GM12878 (cell line): Measurements from ENCODE around the gene COX17. TPM values are rescaled to one million over a fixed set of nuclear protein-coding genes. Genes with fewer than 3 reads are reported as not detected.

Experiments used
- BHLHE40 ChIP-seq, 2 experiments: fragments of 450-650 bp in 1 of 2; IDR thresholded peaks; 2 replicates each; pipeline ENCODE4 v1.6.1; 2011 to 2017; ENCODE audit warnings: low read depth in 2 of 2, borderline replicate concordance in 1 of 2, improper control_type of control experiment in 1 of 2, low read length in 1 of 2, mild to moderate bottlenecking in 1 of 2
- GABPA ChIP-seq: IDR thresholded peaks from 2 replicates; pipeline ENCODE4 v1.6.1; 2014; ENCODE audit warnings: antibody characterized with exemption, low read depth, mild to moderate bottlenecking, inconsistent platforms
- KLF5 ChIP-seq: fragments of 450-650 bp; IDR thresholded peaks from 2 replicates; pipeline ENCODE4 v1.6.1; 2014; ENCODE audit warnings: mild to moderate bottlenecking; ENCODE audit not compliant: partially characterized antibody
- NRF1 ChIP-seq: conservative IDR thresholded peaks from 2 replicates; pipeline ENCODE4 v1.6.1; 2011; ENCODE audit warnings: mild to moderate bottlenecking, low read depth, low read length, improper control_type of control experiment
- ZBED1 ChIP-seq: IDR thresholded peaks from 2 replicates; pipeline ENCODE4 v1.6.1; 2016; ENCODE audit warnings: borderline replicate concordance
- polyA plus RNA-seq, 11 experiments: library from polyadenylated mRNA; depleted of rRNA in 4 of 11; unstranded in 6 of 11; stranded (reverse) in 5 of 11; fragments of >200 nt; fragmentation: Nextera tagmentation in 4 of 11; fragmentation: Illumina TruSeq in 1 of 11; extraction: Ambion mirVana in 4 of 11; extraction: Trizol in 1 of 11; gene quantifications; 1 replicate in 1 of 11; 2 replicates in 10 of 11; pipeline versions ENCODE4 v1.2.1 to v1.2.3, GENCODE V29; 2011 to 2016; ENCODE audit warnings: inconsistent platforms in 2 of 11, missing spikeins in 2 of 11, low read depth in 1 of 11
- total RNA-seq, 4 experiments: library from RNA; depleted of rRNA in 3 of 4; stranded (reverse); fragments of >200 nt in 3 of 4; fragmentation: Illumina TruSeq in 1 of 4; extraction: Trizol in 1 of 4; gene quantifications; 2 replicates each; pipeline versions ENCODE4 v1.2.1 to v1.2.3, GENCODE V29; 2013 to 2021
- TF ChIP-seq, protein P1 (sequence below): fragments of 450-650 bp; formaldehyde crosslinking; IDR thresholded peaks from 2 replicates; pipeline ENCODE4 v1.5.0; 2022; ENCODE audit warnings: mild to moderate bottlenecking, missing genetic modification characterization
- TF ChIP-seq, protein P2 (sequence below): fragments of 450-650 bp; IDR thresholded peaks from 2 replicates; pipeline ENCODE4 v1.6.1; 2017; ENCODE audit warnings: mild to moderate bottlenecking, low read depth, inconsistent platforms; ENCODE audit not compliant: poor library complexity, severe bottlenecking
- TF ChIP-seq, protein P3 (sequence below): IDR thresholded peaks from 2 replicates; pipeline ENCODE4 v1.6.1; 2012; ENCODE audit warnings: low read depth, low read length, improper control_type of control experiment

Gene COX17
- total and polyA plus RNA-seq, 10 of the 15 experiments (the other 5 are each of a cell fraction or from before 2014, with no cell fraction given), result 111 to 717 (median 243) TPM

DNA sequence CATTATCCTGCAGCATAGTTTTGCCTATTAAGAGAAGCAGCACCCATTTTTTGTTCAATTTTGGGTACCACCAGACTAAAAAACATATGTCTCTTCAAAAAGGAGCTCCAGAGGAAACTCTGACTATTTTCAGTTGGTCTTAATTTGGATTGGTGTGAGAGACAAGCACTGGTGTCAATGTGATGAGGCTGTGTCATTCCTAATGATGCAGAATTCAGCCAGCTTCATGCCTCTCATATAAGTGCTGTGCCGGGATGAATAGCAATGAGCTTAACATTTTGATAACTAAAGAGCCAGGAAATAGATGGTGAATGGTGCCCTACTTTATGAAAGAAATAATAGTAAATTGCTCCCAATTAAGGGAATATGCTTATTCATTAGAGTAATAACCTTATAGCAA is 32.7 kb downstream of the COX17 start (continued):
- TF ChIP-seq, protein P1, sequence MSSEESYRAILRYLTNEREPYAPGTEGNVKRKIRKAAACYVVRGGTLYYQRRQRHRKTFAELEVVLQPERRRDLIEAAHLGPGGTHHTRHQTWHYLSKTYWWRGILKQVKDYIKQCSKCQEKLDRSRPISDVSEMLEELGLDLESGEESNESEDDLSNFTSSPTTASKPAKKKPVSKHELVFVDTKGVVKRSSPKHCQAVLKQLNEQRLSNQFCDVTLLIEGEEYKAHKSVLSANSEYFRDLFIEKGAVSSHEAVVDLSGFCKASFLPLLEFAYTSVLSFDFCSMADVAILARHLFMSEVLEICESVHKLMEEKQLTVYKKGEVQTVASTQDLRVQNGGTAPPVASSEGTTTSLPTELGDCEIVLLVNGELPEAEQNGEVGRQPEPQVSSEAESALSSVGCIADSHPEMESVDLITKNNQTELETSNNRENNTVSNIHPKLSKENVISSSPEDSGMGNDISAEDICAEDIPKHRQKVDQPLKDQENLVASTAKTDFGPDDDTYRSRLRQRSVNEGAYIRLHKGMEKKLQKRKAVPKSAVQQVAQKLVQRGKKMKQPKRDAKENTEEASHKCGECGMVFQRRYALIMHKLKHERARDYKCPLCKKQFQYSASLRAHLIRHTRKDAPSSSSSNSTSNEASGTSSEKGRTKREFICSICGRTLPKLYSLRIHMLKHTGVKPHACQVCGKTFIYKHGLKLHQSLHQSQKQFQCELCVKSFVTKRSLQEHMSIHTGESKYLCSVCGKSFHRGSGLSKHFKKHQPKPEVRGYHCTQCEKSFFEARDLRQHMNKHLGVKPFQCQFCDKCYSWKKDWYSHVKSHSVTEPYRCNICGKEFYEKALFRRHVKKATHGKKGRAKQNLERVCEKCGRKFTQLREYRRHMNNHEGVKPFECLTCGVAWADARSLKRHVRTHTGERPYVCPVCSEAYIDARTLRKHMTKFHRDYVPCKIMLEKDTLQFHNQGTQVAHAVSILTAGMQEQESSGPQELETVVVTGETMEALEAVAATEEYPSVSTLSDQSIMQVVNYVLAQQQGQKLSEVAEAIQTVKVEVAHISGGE (CRISPR knock-in tag), result no peak
- TF ChIP-seq NRF1 (no peak), BHLHE40 (IDR thresholded peaks at IDR 0.05; ENCODE audit: borderline replicate concordance in 1 of 2, low read depth in 2 of 2, low read length in 1 of 2) (no peak), KLF5 (no peak), ZBED1 (no peak), GABPA (no peak)
- TF ChIP-seq, protein P2, sequence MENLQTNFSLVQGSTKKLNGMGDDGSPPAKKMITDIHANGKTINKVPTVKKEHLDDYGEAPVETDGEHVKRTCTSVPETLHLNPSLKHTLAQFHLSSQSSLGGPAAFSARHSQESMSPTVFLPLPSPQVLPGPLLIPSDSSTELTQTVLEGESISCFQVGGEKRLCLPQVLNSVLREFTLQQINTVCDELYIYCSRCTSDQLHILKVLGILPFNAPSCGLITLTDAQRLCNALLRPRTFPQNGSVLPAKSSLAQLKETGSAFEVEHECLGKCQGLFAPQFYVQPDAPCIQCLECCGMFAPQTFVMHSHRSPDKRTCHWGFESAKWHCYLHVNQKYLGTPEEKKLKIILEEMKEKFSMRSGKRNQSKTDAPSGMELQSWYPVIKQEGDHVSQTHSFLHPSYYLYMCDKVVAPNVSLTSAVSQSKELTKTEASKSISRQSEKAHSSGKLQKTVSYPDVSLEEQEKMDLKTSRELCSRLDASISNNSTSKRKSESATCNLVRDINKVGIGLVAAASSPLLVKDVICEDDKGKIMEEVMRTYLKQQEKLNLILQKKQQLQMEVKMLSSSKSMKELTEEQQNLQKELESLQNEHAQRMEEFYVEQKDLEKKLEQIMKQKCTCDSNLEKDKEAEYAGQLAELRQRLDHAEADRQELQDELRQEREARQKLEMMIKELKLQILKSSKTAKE, result no peak
- TF ChIP-seq, protein P3, sequence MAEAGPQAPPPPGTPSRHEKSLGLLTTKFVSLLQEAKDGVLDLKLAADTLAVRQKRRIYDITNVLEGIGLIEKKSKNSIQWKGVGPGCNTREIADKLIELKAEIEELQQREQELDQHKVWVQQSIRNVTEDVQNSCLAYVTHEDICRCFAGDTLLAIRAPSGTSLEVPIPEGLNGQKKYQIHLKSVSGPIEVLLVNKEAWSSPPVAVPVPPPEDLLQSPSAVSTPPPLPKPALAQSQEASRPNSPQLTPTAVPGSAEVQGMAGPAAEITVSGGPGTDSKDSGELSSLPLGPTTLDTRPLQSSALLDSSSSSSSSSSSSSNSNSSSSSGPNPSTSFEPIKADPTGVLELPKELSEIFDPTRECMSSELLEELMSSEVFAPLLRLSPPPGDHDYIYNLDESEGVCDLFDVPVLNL, result no peak
